GM12872 (cell line): ENCODE measurements around the gene ANAPC15.

ENCODE experiments used
- TF ChIP-seq, protein P1 (sequence below): IDR thresholded peaks from 3 replicates; pipeline ENCODE4 v1.5.1; 2011; ENCODE audit warnings: low read depth, mild to moderate bottlenecking, low read length, moderate library complexity; ENCODE audit not compliant: insufficient read depth

Gene ANAPC15

GRCh38 chr11:72081821-72082453 is 30.6 kb downstream of the ANAPC15 start:
- TF ChIP-seq, protein P1, sequence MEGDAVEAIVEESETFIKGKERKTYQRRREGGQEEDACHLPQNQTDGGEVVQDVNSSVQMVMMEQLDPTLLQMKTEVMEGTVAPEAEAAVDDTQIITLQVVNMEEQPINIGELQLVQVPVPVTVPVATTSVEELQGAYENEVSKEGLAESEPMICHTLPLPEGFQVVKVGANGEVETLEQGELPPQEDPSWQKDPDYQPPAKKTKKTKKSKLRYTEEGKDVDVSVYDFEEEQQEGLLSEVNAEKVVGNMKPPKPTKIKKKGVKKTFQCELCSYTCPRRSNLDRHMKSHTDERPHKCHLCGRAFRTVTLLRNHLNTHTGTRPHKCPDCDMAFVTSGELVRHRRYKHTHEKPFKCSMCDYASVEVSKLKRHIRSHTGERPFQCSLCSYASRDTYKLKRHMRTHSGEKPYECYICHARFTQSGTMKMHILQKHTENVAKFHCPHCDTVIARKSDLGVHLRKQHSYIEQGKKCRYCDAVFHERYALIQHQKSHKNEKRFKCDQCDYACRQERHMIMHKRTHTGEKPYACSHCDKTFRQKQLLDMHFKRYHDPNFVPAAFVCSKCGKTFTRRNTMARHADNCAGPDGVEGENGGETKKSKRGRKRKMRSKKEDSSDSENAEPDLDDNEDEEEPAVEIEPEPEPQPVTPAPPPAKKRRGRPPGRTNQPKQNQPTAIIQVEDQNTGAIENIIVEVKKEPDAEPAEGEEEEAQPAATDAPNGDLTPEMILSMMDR, result no peak

DNA sequence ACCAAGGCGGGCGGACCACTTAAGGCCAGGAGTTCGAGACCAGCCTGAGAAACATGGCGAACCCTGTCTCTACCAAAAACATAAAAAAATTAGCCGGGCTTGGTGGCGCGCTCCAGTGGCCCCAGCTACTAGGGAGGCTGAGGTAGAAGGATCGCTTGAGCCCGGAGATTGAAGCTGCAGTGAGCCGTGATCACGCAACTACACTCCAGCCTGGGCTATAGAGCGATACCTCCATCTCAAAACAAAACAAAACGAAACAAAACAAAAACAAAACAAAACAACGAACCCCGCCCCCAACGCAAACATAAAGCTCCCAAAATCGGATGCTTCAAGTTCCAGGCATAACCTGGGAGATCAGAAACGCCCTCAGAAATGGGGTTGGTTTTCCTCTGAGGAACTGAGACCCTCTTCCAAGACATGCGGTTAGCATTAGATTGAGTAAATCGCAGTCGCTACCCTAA is 31.3 kb downstream of the ANAPC15 start:
- TF ChIP-seq, protein P1, result no peak

DNA sequence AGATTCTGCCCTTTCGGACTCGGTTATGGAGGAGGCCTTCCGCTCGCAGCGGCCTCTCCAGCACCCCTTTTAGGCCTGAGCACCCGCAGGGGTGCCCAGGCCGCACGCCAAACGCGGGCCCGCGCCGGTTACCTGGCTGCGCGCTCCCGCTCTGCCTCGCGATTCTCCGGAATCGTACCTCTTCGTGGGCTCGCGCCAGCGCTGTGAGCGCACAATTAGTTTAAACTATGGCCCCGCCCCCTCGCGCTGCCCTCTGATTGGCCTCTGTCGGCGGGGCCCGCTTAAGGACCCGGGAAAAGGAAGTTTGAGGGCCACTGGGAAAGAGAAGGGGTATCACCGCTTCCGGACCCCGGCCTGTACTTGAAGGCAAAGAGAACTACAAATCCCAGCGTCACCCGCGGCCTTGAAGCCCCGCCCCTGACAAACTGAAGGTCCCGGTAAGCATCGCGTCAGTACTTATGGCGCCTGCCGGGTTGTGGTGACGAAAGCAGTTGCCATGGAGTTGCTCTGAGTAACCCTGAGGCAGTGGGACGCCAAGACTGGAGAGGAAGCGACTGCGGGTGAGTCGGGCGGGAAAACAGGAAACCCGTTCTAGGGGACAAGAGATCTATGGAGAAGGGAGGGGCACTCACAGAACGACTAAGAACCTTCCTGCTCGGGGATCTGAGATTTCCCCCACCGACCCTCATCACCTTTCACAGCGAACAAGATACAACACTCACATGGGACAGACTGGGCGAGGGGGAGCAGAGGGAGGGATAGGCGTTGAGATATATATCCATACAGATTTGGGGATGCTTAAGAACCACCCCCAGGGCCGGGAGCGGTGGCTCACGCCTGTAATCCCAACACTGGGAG is 31.9 kb downstream of the ANAPC15 start, which contains the start of the genes LRRC51 and NUMA1:
Gene LRRC51 (plus strand): TSS at position 525 of the 858 bp plus-strand sequence. CDS start 8,234 bp downstream, outside the sequence.
Gene NUMA1 (minus strand): TSS at position 217 of the 858 bp plus-strand sequence. CDS start 44,599 bp downstream, outside the sequence.
- TF ChIP-seq, protein P1, result no peak

- TF ChIP-seq, protein P1, result no peak
Observed at GRCh38 chr11:72079819-72080325, 32.6 kb downstream of the ANAPC15 start.

- TF ChIP-seq, protein P1, result no peak
Observed at GRCh38 chr11:72078477-72078876, 34.0 kb downstream of the ANAPC15 start.

- TF ChIP-seq, protein P1, result no peak
Observed at GRCh38 chr11:72075756-72076155, 36.7 kb downstream of the ANAPC15 start.

DNA sequence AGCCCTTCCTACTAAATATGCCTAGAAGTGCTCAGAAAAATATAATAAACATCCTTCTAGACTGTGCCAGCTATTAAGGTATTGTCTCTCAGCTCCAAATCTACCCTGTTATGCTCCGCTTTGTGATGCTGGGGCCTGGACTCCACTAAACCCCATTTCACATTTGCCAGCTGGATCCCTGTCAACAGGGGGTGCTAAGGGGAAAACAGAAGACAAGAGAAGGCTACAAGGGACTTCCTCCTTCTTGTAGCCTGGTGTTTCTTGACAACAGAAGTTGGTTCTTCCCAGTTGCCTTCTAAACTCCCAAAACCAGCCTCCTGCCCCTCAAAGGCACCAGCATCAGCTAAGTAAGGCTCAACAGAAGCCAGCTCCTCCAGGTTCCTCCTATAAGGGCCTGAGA is 37.4 kb downstream of the ANAPC15 start:
- TF ChIP-seq, protein P1, result peak; percentile 33; the same call in 2 of the 3 replicates
